Measurements from ENCODE around the gene NUAK1.
"Not testable (repeated sequence)": the region's sequence is repeated elsewhere in the genome, so short reads cannot be mapped to it uniquely, and the experiment has no call there.

NUAK1 gene

GRCh38 chr12:106020736-106021135 is 118.0 kb downstream of the NUAK1 start:
- TF ChIP-seq CTCF (IDR thresholded peaks at IDR 0.05; ENCODE audit: low read depth, low read length) = no peak

DNA sequence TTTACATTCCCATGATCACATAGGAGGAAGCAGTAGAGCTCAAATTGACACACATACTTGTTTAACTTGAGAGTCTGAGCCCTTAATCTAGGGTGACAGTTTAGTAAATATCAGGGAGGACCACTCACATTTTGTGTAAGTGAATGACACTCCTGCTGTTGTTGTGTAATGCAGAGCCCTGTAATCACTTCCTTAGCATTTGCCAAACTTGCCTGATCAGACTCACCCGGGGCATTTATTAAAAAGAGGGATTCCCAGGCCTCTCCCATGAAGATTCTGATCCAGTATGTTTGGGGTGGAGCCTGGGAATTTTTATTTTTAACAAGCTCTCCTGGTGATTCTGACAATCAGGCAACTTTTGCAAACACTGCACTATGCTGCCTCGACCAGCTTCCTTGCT is 119.6 kb downstream of the NUAK1 start:
- in situ Hi-C loops (cut with HindIII; ENCODE audit: low sequenced_read_pairs) = no loop called here
- no peak for DNase-seq (ENCODE audit: low read depth, low spot score)
- TF ChIP-seq CTCF (IDR thresholded peaks at IDR 0.05; ENCODE audit: low read depth, low read length) = no peak
- H3K4me3 ChIP-seq (ENCODE audit: low read depth, low read length) = no peak overlapping the region

More at GRCh38 chr12:106020736-106021135, 118.0 kb downstream of the NUAK1 start:
- no peak overlapping the region for H3K4me3 ChIP-seq (ENCODE audit: low read depth, low read length)
- in situ Hi-C loops (cut with HindIII; ENCODE audit: low sequenced_read_pairs) = no loop called here
- no peak for DNase-seq (ENCODE audit: low read depth, low spot score)

- H3K4me3 ChIP-seq (ENCODE audit: low read depth, low read length) = no peak overlapping the region
- in situ Hi-C loops (cut with HindIII; ENCODE audit: low sequenced_read_pairs) = no loop called here
- no peak for TF ChIP-seq CTCF (IDR thresholded peaks at IDR 0.05; ENCODE audit: low read depth, low read length)
- DNase-seq (ENCODE audit: low read depth, low spot score) = no peak
Measured at GRCh38 chr12:106018286-106018685, 120.5 kb downstream of the NUAK1 start.

DNA sequence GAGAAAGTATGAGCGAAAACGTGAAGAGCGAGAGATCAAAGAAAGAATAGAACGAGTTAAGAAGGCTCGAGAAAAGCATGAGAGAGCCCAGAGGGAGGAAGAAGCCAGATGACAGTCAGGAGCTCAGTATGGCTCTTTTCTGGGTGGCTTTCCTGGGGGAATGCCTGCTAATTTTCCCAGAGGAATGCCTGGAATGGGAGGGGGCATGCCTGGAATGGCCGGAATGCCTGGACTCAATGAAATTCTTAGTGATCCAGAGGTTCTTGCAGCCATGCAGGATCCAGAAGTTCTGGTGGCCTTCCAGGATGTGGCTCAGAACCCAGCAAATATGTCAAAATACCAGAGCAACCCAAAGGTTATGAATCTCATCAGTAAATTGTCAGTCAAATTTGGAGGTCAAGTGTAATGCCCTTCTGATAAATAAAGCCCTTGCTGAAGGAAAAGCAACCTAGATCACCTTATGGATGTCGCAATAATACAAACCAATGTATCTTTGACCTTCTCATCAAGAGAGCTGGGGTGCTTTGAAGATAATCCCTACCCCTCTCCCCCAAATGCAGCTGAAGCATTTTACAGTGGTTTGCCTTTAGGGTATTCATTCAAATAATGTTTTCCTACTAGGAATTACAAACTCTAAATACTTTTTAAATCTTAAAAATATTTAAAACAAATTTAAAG is 122.0 kb downstream of the NUAK1 start:
- H3K4me3 ChIP-seq (ENCODE audit: low read depth, low read length); in situ Hi-C loops (cut with HindIII; ENCODE audit: low sequenced_read_pairs); DNase-seq (ENCODE audit: low read depth, low spot score): not testable (repeated sequence)

GRCh38 chr12:106015646-106016045 is 123.1 kb downstream of the NUAK1 start:
- DNase-seq (ENCODE audit: low read depth, low spot score) = no peak
- H3K4me3 ChIP-seq (ENCODE audit: low read depth, low read length) = no peak overlapping the region
- no peak for TF ChIP-seq CTCF (IDR thresholded peaks at IDR 0.05; ENCODE audit: low read depth, low read length)
- in situ Hi-C loops (cut with HindIII; ENCODE audit: low sequenced_read_pairs) = no loop called here

- in situ Hi-C loops (cut with HindIII; ENCODE audit: low sequenced_read_pairs) = no loop called here
- no peak overlapping the region for H3K4me3 ChIP-seq (ENCODE audit: low read depth, low read length)
- no peak for TF ChIP-seq CTCF (IDR thresholded peaks at IDR 0.05; ENCODE audit: low read depth, low read length)
- DNase-seq (ENCODE audit: low read depth, low spot score) = no peak
Measured at GRCh38 chr12:106013941-106014340, 124.8 kb downstream of the NUAK1 start.
